Measurements from ENCODE around the gene DNAJC24. TPM values are rescaled to one million over a fixed set of nuclear protein-coding genes. Genes with fewer than 3 reads are reported as not detected.

DNAJC24 gene
- total and polyA plus RNA-seq, 10 of the 15 experiments (the other 5 are each of a cell fraction or from before 2014, with no cell fraction given), result 10.0 to 25.4 (median 13.8) TPM

DNA sequence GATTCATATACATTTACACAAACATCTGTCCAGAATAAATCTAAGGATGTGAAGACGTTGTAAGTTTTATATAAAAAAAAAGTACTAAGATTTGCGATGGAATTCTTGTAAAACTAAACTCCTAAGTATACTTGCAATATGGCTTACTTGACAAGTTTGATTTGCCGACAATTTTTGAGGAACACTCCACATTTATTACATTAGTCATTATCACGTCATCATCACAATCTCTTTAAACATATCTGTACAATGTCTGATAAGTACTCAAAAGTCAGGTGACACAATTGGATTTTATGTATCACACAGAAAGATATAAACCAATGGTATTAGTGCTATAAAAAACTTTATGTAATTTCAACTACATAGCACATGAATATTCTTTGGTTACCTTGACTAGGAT lies 109.4 kb downstream of the DNAJC24 start:
- in situ Hi-C loops (cut with MboI) (no loop called here), intact Hi-C loops (cut with micrococcal nuclease; ENCODE audit: unreplicated experiment) (no loop called here)
- CTCF ChIA-PET, result interaction anchor here (0.8 kb wide), 1 partner anchor 479 kb away, joined by 3 read pairs; no protein-coding TSS in a partner anchor
- Histone ChIP-seq H3K4me2 (ENCODE audit: control insufficient read depth, insufficient read depth) (no peak overlapping the region), H3K4me1 (ENCODE audit: control insufficient read depth, insufficient read depth, low read length) (no peaks in the 10 kb centered on the region), H3K9ac (ENCODE audit: control insufficient read depth, insufficient read depth, low read length) (no peak overlapping the region), H4K20me1 (ENCODE audit: control insufficient read depth, insufficient read depth) (no peaks in the 10 kb centered on the region), H2AFZ (ENCODE audit: control insufficient read depth, low read depth, low read length) (no peak overlapping the region), H3K4me3 (no peak overlapping the region), H3K9me3 (replicated peaks; ENCODE audit: control insufficient read depth, insufficient read depth, low read length) (no peaks in the 10 kb centered on the region; the same call in 2 of the 3 replicates), H3K79me2 (ENCODE audit: control insufficient read depth, insufficient read depth, low read length) (no peaks in the 10 kb centered on the region; the same call in 1 of the 2 replicates), H3K27ac (ENCODE audit: control insufficient read depth, insufficient read depth) (no peak overlapping the region), H3K27me3 (replicated peaks in 1 of 2; ENCODE audit: control insufficient read depth in 2 of 2, insufficient read depth in 2 of 2, low read length in 1 of 2) (no peaks in the 10 kb centered on the region), H3K36me3 (ENCODE audit: control insufficient read depth in 2 of 2, insufficient read depth in 2 of 2, low read length in 1 of 2) (no peaks in the 10 kb centered on the region)
- no peak for FAIRE-seq
- 93% methylated on average over 4 of the region's 4 CpGs for WGBS (ENCODE audit: insufficient coverage, insufficient replicate concordance, low lambda C conversion rate, missing lambda C conversion rate)
- no peak for ATAC-seq
- BruUV-seq (replicated peaks), result no TSS peak
- RAD21 ChIA-PET (ENCODE audit: unreplicated experiment), result interaction anchor here (1.5 kb wide), 1 partner anchor 479 kb away, joined by 6 read pairs; no protein-coding TSS in a partner anchor
- SMC1A ChIA-PET (ENCODE audit: uncharacterized antibody, unreplicated experiment), result interaction anchor here (1.4 kb wide), 1 partner anchor 162 kb away, joined by 5 read pairs; no protein-coding TSS in a partner anchor
- POLR2A ChIA-PET, result no interaction called here
- no peak for DNase-seq (ENCODE audit: low read depth, low spot score)
- no peak for TF ChIP-seq MXI1 (IDR thresholded peaks at IDR 0.05; ENCODE audit: low read depth, low read length)
- TF ChIP-seq YBX1 (IDR thresholded peaks at IDR 0.05), result no peak
- TF ChIP-seq, protein P1, sequence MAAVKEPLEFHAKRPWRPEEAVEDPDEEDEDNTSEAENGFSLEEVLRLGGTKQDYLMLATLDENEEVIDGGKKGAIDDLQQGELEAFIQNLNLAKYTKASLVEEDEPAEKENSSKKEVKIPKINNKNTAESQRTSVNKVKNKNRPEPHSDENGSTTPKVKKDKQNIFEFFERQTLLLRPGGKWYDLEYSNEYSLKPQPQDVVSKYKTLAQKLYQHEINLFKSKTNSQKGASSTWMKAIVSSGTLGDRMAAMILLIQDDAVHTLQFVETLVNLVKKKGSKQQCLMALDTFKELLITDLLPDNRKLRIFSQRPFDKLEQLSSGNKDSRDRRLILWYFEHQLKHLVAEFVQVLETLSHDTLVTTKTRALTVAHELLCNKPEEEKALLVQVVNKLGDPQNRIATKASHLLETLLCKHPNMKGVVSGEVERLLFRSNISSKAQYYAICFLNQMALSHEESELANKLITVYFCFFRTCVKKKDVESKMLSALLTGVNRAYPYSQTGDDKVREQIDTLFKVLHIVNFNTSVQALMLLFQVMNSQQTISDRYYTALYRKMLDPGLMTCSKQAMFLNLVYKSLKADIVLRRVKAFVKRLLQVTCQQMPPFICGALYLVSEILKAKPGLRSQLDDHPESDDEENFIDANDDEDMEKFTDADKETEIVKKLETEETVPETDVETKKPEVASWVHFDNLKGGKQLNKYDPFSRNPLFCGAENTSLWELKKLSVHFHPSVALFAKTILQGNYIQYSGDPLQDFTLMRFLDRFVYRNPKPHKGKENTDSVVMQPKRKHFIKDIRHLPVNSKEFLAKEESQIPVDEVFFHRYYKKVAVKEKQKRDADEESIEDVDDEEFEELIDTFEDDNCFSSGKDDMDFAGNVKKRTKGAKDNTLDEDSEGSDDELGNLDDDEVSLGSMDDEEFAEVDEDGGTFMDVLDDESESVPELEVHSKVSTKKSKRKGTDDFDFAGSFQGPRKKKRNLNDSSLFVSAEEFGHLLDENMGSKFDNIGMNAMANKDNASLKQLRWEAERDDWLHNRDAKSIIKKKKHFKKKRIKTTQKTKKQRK (IDR thresholded peaks at IDR 0.05; ENCODE audit: low read depth, low read length), result no peak
- TF ChIP-seq, protein P2, sequence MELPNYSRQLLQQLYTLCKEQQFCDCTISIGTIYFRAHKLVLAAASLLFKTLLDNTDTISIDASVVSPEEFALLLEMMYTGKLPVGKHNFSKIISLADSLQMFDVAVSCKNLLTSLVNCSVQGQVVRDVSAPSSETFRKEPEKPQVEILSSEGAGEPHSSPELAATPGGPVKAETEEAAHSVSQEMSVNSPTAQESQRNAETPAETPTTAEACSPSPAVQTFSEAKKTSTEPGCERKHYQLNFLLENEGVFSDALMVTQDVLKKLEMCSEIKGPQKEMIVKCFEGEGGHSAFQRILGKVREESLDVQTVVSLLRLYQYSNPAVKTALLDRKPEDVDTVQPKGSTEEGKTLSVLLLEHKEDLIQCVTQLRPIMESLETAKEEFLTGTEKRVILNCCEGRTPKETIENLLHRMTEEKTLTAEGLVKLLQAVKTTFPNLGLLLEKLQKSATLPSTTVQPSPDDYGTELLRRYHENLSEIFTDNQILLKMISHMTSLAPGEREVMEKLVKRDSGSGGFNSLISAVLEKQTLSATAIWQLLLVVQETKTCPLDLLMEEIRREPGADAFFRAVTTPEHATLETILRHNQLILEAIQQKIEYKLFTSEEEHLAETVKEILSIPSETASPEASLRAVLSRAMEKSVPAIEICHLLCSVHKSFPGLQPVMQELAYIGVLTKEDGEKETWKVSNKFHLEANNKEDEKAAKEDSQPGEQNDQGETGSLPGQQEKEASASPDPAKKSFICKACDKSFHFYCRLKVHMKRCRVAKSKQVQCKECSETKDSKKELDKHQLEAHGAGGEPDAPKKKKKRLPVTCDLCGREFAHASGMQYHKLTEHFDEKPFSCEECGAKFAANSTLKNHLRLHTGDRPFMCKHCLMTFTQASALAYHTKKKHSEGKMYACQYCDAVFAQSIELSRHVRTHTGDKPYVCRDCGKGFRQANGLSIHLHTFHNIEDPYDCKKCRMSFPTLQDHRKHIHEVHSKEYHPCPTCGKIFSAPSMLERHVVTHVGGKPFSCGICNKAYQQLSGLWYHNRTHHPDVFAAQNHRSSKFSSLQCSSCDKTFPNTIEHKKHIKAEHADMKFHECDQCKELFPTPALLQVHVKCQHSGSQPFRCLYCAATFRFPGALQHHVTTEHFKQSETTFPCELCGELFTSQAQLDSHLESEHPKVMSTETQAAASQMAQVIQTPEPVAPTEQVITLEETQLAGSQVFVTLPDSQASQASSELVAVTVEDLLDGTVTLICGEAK (IDR thresholded peaks at IDR 0.05; ENCODE audit: borderline replicate concordance), result no peak
- no peak for TF ChIP-seq RBBP5 (conservative IDR thresholded peaks at IDR 0.05)
- TF ChIP-seq, protein P3, sequence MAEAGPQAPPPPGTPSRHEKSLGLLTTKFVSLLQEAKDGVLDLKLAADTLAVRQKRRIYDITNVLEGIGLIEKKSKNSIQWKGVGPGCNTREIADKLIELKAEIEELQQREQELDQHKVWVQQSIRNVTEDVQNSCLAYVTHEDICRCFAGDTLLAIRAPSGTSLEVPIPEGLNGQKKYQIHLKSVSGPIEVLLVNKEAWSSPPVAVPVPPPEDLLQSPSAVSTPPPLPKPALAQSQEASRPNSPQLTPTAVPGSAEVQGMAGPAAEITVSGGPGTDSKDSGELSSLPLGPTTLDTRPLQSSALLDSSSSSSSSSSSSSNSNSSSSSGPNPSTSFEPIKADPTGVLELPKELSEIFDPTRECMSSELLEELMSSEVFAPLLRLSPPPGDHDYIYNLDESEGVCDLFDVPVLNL (IDR thresholded peaks at IDR 0.05; ENCODE audit: low read depth, low read length), result no peak
- TF ChIP-seq, protein P4, sequence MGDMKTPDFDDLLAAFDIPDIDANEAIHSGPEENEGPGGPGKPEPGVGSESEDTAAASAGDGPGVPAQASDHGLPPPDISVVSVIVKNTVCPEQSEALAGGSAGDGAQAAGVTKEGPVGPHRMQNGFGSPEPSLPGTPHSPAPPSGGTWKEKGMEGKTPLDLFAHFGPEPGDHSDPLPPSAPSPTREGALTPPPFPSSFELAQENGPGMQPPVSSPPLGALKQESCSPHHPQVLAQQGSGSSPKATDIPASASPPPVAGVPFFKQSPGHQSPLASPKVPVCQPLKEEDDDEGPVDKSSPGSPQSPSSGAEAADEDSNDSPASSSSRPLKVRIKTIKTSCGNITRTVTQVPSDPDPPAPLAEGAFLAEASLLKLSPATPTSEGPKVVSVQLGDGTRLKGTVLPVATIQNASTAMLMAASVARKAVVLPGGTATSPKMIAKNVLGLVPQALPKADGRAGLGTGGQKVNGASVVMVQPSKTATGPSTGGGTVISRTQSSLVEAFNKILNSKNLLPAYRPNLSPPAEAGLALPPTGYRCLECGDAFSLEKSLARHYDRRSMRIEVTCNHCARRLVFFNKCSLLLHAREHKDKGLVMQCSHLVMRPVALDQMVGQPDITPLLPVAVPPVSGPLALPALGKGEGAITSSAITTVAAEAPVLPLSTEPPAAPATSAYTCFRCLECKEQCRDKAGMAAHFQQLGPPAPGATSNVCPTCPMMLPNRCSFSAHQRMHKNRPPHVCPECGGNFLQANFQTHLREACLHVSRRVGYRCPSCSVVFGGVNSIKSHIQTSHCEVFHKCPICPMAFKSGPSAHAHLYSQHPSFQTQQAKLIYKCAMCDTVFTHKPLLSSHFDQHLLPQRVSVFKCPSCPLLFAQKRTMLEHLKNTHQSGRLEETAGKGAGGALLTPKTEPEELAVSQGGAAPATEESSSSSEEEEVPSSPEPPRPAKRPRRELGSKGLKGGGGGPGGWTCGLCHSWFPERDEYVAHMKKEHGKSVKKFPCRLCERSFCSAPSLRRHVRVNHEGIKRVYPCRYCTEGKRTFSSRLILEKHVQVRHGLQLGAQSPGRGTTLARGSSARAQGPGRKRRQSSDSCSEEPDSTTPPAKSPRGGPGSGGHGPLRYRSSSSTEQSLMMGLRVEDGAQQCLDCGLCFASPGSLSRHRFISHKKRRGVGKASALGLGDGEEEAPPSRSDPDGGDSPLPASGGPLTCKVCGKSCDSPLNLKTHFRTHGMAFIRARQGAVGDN (IDR thresholded peaks at IDR 0.05), result no peak
- TF ChIP-seq EP300 (IDR thresholded peaks at IDR 0.05; ENCODE audit: borderline replicate concordance in 1 of 2, control insufficient read depth in 1 of 2, low read depth in 2 of 2, low read length in 2 of 2), result no peak
- TF ChIP-seq, protein P5, sequence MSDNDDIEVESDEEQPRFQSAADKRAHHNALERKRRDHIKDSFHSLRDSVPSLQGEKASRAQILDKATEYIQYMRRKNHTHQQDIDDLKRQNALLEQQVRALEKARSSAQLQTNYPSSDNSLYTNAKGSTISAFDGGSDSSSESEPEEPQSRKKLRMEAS (IDR thresholded peaks at IDR 0.05; ENCODE audit: low read depth, low read length), result no peak
- TF ChIP-seq RELA (IDR thresholded peaks at IDR 0.05; ENCODE audit: borderline replicate concordance, partially characterized antibody), result no peak

Measured in GM12878 (cell line).